Iris pigment epithelial cell (primary cell): ENCODE results near the gene SLC25A39.
A peak's percentile ranks its signal among the peaks of the same experiment; 100 is the strongest.
"Not testable (repeated sequence)": the region's sequence is repeated elsewhere in the genome, so short reads cannot be mapped to it uniquely, and the experiment has no call there.

ENCODE experiments used
- DNase-seq: peaks from one replicate; pipeline ENCODE4 v3.0.0-alpha.2; 2011; ENCODE audit warnings: low read depth

The SLC25A39 gene

GRCh38 chr17:44334315-44334714 lies 9.7 kb upstream of the SLC25A39 start:
- DNase-seq = no peak

- no peak for DNase-seq
These were observed 8.7 kb upstream of the SLC25A39 start for GRCh38 chr17:44333371-44333770.

- peak; percentile 53 for DNase-seq
These were observed 6.7 kb upstream of the SLC25A39 start for GRCh38 chr17:44331249-44331760.

- not testable (repeated sequence) for DNase-seq
These were observed 5.6 kb upstream of the SLC25A39 start for GRCh38 chr17:44330263-44330662.

GRCh38 chr17:44329516-44329915 lies 4.9 kb upstream of the SLC25A39 start:
- DNase-seq = not testable (repeated sequence)

GRCh38 chr17:44327715-44328449 lies 3.3 kb upstream of the SLC25A39 start:
- no peak for DNase-seq

- DNase-seq = peak; percentile 98
These were observed 2.3 kb upstream of the SLC25A39 start for GRCh38 chr17:44326861-44327444.

GRCh38 chr17:44324092-44324570 lies 492 bp downstream of the SLC25A39 start:
- DNase-seq = no peak

GRCh38 chr17:44323359-44324091 lies 1.1 kb downstream of the SLC25A39 start:
- no peak for DNase-seq

GRCh38 chr17:44322236-44322895 lies 2.3 kb downstream of the SLC25A39 start:
- no peak for DNase-seq

- DNase-seq = no peak
These were observed 3.1 kb downstream of the SLC25A39 start for GRCh38 chr17:44321246-44322120.

GRCh38 chr17:44320066-44320465 lies 4.6 kb downstream of the SLC25A39 start:
- DNase-seq = no peak

GRCh38 chr17:44318077-44318892 lies 6.3 kb downstream of the SLC25A39 start:
- no peak for DNase-seq

GRCh38 chr17:44317545-44317944 lies 7.1 kb downstream of the SLC25A39 start:
- DNase-seq = no peak

- DNase-seq = no peak
These were observed 8.6 kb downstream of the SLC25A39 start for GRCh38 chr17:44315760-44316731.

GRCh38 chr17:44314869-44315661 lies 9.6 kb downstream of the SLC25A39 start:
- peak; percentile 55 for DNase-seq

- DNase-seq = no peak
These were observed 10.1 kb downstream of the SLC25A39 start for GRCh38 chr17:44314524-44314868.

- DNase-seq = no peak
These were observed 10.6 kb downstream of the SLC25A39 start for GRCh38 chr17:44314031-44314430.
